Mesothelial cell of epicardium (in vitro differentiated cells): ENCODE measurements around the gene DPF3. TPM values are rescaled to one million over a fixed set of nuclear protein-coding genes. Genes with fewer than 3 reads are reported as not detected.

Experiments
- DNase-seq, 2 experiments: peaks; one replicate each; pipeline ENCODE4 v3.0.0; 2021; ENCODE audit warnings: low spot score in 2 of 2; ENCODE audit not compliant: unreplicated experiment in 2 of 2
- H3K27ac Mint-ChIP-seq: 2 replicates; pipeline ENCODE4 v1.8.0; 2021; ENCODE audit warnings: mixed read lengths
- H3K27me3 Mint-ChIP-seq: 2 replicates; pipeline ENCODE4 v1.8.0; 2021; ENCODE audit warnings: low read depth, mixed read lengths
- H3K36me3 Mint-ChIP-seq: 2 replicates; pipeline ENCODE4 v1.8.0; 2021; ENCODE audit warnings: mixed read lengths
- H3K4me1 Mint-ChIP-seq: 2 replicates; pipeline ENCODE4 v1.8.0; 2021; ENCODE audit warnings: mixed read lengths
- H3K4me3 Mint-ChIP-seq: 2 replicates; pipeline ENCODE4 v1.8.0; 2021; ENCODE audit warnings: mild to moderate bottlenecking, moderate library complexity, mixed read lengths
- H3K9me3 Mint-ChIP-seq: 2 replicates; pipeline ENCODE4 v1.8.0; 2021; ENCODE audit warnings: mixed read lengths
- CTCF ChIP-seq: fragments of 200-600 bp; sonication (generic); IDR thresholded peaks from one replicate; pipeline ENCODE4 v1.5.0; 2021; ENCODE audit warnings: antibody characterized with exemption; ENCODE audit not compliant: unreplicated experiment
- total RNA-seq: library from RNA; stranded (reverse); gene quantifications from 3 replicates; pipeline ENCODE4 v1.2.1, GENCODE V29; 2021

The DPF3 gene
- total RNA-seq, 1 donor from 2014 or later = 1.3 TPM

GRCh38 chr14:72736786-72737559 lies 156.9 kb downstream of the DPF3 start:
- peak in 1 of 2 experiments; percentile 36 for DNase-seq
- no peaks in the 10 kb centered on the region for H3K9me3 Mint-ChIP-seq
- TF ChIP-seq CTCF = no peak
- peaks cover 46% of the 10 kb centered on the region for H3K27me3 Mint-ChIP-seq
- peak overlapping the region; percentile 17 for H3K27ac Mint-ChIP-seq
- H3K4me1 Mint-ChIP-seq = peaks cover 51% of the 10 kb centered on the region
- no peak overlapping the region for H3K4me3 Mint-ChIP-seq
- no peaks in the 10 kb centered on the region for H3K36me3 Mint-ChIP-seq

GRCh38 chr14:72736308-72736707 lies 157.6 kb downstream of the DPF3 start:
- Mint-ChIP-seq H3K27me3 (peaks cover 47% of the 10 kb centered on the region), H3K4me1 (peaks cover 45% of the 10 kb centered on the region), H3K27ac (no peak overlapping the region), H3K4me3 (no peak overlapping the region), H3K36me3 (no peaks in the 10 kb centered on the region), H3K9me3 (no peaks in the 10 kb centered on the region)
- TF ChIP-seq CTCF = no peak
- no peak for DNase-seq

- no peak for TF ChIP-seq CTCF
- Mint-ChIP-seq H3K27ac (no peak overlapping the region), H3K36me3 (no peaks in the 10 kb centered on the region)
Observed at GRCh38 chr14:72732022-72732780, 161.7 kb downstream of the DPF3 start.

GRCh38 chr14:72731252-72732020 lies 162.5 kb downstream of the DPF3 start:
- Mint-ChIP-seq H3K4me3 (no peak overlapping the region), H3K27me3 (peaks cover 46% of the 10 kb centered on the region), H3K4me1 (peaks cover 12% of the 10 kb centered on the region), H3K9me3 (no peaks in the 10 kb centered on the region), H3K27ac (no peak overlapping the region), H3K36me3 (no peaks in the 10 kb centered on the region)
- no peak for DNase-seq
- no peak for TF ChIP-seq CTCF

More at GRCh38 chr14:72732022-72732780, 161.7 kb downstream of the DPF3 start:
- H3K4me1 Mint-ChIP-seq = peaks cover 16% of the 10 kb centered on the region
- no peaks in the 10 kb centered on the region for H3K9me3 Mint-ChIP-seq
- H3K4me3 Mint-ChIP-seq = no peak overlapping the region
- peaks cover 46% of the 10 kb centered on the region for H3K27me3 Mint-ChIP-seq
- DNase-seq = no peak

- H3K27me3 Mint-ChIP-seq = peaks cover 46% of the 10 kb centered on the region
- H3K9me3 Mint-ChIP-seq = no peaks in the 10 kb centered on the region
- DNase-seq = no peak
- H3K4me3 Mint-ChIP-seq = no peak overlapping the region
- TF ChIP-seq CTCF = no peak
- peaks cover 10% of the 10 kb centered on the region for H3K4me1 Mint-ChIP-seq
- H3K27ac Mint-ChIP-seq = no peak overlapping the region
- H3K36me3 Mint-ChIP-seq = no peaks in the 10 kb centered on the region
Observed at GRCh38 chr14:72730468-72730867, 163.4 kb downstream of the DPF3 start.
